Lung (tissue), 12 donors: ENCODE data around the gene CKAP2L. TPM values are rescaled to one million over a fixed set of nuclear protein-coding genes. Genes with fewer than 3 reads are reported as not detected.

Source experiments
- ATAC-seq: fragments of 200-7000 bp; cut with Tn5 transposase; one replicate; pipeline ENCODE4 v1.9.1; 2020; ENCODE audit warnings: moderate number of reproducible peaks; ENCODE audit not compliant: insufficient read depth, low FRiP score
- DNase-seq, 3 donors: peaks; one replicate each; pipeline ENCODE4 v3.0.0-alpha.2; 2013 to 2017
- H3K27ac ChIP-seq, 2 donors: one replicate each; pipeline ENCODE4 v1.5.1; 2013; ENCODE audit warnings: mild to moderate bottlenecking in 2 of 2, moderate library complexity in 2 of 2, control low read depth in 1 of 2, inconsistent platforms in 1 of 2, low read depth in 1 of 2, low read length in 1 of 2
- H3K27me3 ChIP-seq, 3 donors: one replicate each; pipeline ENCODE4 v1.5.1; 2013; ENCODE audit warnings: low read length in 2 of 3; ENCODE audit not compliant: control insufficient read depth in 3 of 3, insufficient read depth in 3 of 3
- H3K36me3 ChIP-seq, 4 donors: one replicate each; pipeline ENCODE4 v1.5.1; 2013; ENCODE audit warnings: low read length in 4 of 4, mild to moderate bottlenecking in 1 of 4, moderate library complexity in 1 of 4; ENCODE audit not compliant: control insufficient read depth in 4 of 4, insufficient read depth in 4 of 4
- H3K4me1 ChIP-seq, 5 donors: one replicate each; pipeline ENCODE4 v1.5.1; 2013; ENCODE audit warnings: low read length in 5 of 5, mild to moderate bottlenecking in 2 of 5, moderate library complexity in 1 of 5; ENCODE audit not compliant: control insufficient read depth in 5 of 5, insufficient read depth in 5 of 5
- H3K4me3 ChIP-seq: one replicate; pipeline ENCODE4 v1.5.1; 2013; ENCODE audit warnings: mild to moderate bottlenecking, control low read depth, moderate library complexity
- H3K9ac ChIP-seq, 2 donors: one replicate each; pipeline ENCODE4 v1.5.1; 2013; ENCODE audit warnings: low read length in 2 of 2, control low read depth in 1 of 2; ENCODE audit not compliant: insufficient read depth in 1 of 2
- H3K9me3 ChIP-seq, 4 donors: one replicate each; pipeline ENCODE4 v1.5.1; 2013; ENCODE audit warnings: low read length in 3 of 4, mild to moderate bottlenecking in 1 of 4, moderate library complexity in 1 of 4; ENCODE audit not compliant: control insufficient read depth in 4 of 4, insufficient read depth in 3 of 4
- CTCF ChIP-seq: IDR thresholded peaks from 2 replicates; pipeline ENCODE4 v1.5.1; 2012; ENCODE audit warnings: mild to moderate bottlenecking; ENCODE audit errors: control extremely low read depth, extremely low read depth
- WGBS, 2 donors: extraction: QIAGEN DNeasy Blood & Tissue Kit; methylation state at CpG; one replicate each; pipeline ENCODE4 v1.1.7; 2013; 5-methylcytosine and 5-hydroxymethylcytosine counted together
- polyA plus RNA-seq, 2 donors: library from polyadenylated mRNA; stranded (reverse); fragments of 200-250 nt; gene quantifications; one replicate each; pipeline ENCODE4 v1.2.1, GENCODE V29; 2013
- total RNA-seq, 2 donors: library from RNA; depleted of rRNA in 1 of 2; stranded (reverse); fragments of >200 nt in 1 of 2; gene quantifications; one replicate each; pipeline ENCODE4 v1.2.1, GENCODE V29; 2014 to 2021
- donor health status: control.
- donor health status: control.
- donor health status: Bipolar disorder and iron deficiency.
- donor health status: healthy.
- donor health status: DM: yes; HTN: yes; CAD: no.

CKAP2L gene
- total and polyA plus RNA-seq, 4 donors = 0.48 to 4.0 (median 0.61) TPM

- Histone ChIP-seq H3K9me3 (no peaks in the 10 kb centered on the region), H3K27ac (no peak overlapping the region), H3K9ac (no peak overlapping the region), H3K4me1 (peaks cover 0 to 11% (median 5%) of the 10 kb centered on the region in 5 donors), H3K4me3 (no peak overlapping the region), H3K27me3 (no peaks in the 10 kb centered on the region), H3K36me3 (peaks cover 0 to 16% (median 4%) of the 10 kb centered on the region in 4 donors)
- DNase-seq (no peak), ATAC-seq (no peak)
- no peak for TF ChIP-seq CTCF
- 80 to 86% methylated on average over 1 of the region's 1 CpG for WGBS, 2 donors
Measured at GRCh38 chr2:112737542-112738232, 26.7 kb downstream of the CKAP2L start.

DNA sequence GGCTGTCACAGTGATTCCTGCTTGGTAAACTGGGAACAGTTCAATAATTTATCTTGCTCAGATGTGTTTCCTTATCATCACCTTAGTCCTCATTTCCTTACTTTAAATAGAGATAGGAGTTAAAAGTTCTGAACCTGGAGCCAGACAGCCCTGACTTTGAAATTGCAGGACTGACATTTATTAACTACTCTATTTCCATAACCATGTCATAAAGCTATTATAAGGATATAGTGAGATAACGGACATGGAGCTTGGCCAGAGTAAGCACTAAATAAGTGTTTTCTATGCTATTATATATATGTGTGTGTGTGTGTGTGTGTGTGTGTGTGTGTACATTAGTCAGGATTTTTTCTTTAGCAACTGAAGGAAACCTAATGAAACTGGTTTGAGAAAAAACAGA, 30.5 kb downstream of the CKAP2L start:
- no peak for TF ChIP-seq CTCF
- Histone ChIP-seq H3K4me1 (peaks cover 0 to 11% (median 5%) of the 10 kb centered on the region in 5 donors), H3K27me3 (no peaks in the 10 kb centered on the region), H3K4me3 (no peak overlapping the region), H3K27ac (no peak overlapping the region), H3K9me3 (no peaks in the 10 kb centered on the region), H3K9ac (no peak overlapping the region), H3K36me3 (no peaks in the 10 kb centered on the region)
- DNase-seq = peak in 2 of 3 donors; percentile 89 to 94
- 32 to 73% methylated on average over 1 of the region's 1 CpG for WGBS, 2 donors
- no peak for ATAC-seq

DNA sequence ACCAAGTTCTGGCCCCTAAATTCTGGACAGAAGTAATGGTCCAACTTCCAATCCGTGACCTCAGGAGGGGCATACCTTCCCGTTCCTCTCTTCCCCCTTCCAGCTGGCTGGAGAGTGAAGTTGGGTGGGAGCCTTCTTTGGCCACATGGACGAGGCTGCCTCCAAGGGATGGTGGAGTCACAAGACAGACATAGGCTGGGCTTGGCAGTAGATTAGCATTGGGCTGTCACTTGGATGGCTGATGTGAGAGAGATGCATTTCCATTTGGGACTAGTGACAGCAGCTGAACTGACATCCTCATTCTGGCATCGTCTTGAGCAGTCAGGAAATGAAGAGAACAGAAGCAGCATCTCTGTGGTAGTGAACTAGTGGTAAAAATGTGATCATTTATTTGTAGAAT, 31.0 kb downstream of the CKAP2L start:
- 45 to 57% methylated on average over 4 of the region's 4 CpGs for WGBS, 2 donors
- DNase-seq = peak; percentile 78 to 98 (median 94)
- Histone ChIP-seq H3K9me3 (no peaks in the 10 kb centered on the region), H3K36me3 (no peaks in the 10 kb centered on the region), H3K27ac (no peak overlapping the region), H3K27me3 (no peaks in the 10 kb centered on the region), H3K9ac (no peak overlapping the region), H3K4me1 (peaks cover 0 to 16% (median 5%) of the 10 kb centered on the region in 5 donors), H3K4me3 (no peak overlapping the region)
- no peak for TF ChIP-seq CTCF
- ATAC-seq = no peak
